ENCODE measurements around the gene VEGFB.

Gene VEGFB

DNA sequence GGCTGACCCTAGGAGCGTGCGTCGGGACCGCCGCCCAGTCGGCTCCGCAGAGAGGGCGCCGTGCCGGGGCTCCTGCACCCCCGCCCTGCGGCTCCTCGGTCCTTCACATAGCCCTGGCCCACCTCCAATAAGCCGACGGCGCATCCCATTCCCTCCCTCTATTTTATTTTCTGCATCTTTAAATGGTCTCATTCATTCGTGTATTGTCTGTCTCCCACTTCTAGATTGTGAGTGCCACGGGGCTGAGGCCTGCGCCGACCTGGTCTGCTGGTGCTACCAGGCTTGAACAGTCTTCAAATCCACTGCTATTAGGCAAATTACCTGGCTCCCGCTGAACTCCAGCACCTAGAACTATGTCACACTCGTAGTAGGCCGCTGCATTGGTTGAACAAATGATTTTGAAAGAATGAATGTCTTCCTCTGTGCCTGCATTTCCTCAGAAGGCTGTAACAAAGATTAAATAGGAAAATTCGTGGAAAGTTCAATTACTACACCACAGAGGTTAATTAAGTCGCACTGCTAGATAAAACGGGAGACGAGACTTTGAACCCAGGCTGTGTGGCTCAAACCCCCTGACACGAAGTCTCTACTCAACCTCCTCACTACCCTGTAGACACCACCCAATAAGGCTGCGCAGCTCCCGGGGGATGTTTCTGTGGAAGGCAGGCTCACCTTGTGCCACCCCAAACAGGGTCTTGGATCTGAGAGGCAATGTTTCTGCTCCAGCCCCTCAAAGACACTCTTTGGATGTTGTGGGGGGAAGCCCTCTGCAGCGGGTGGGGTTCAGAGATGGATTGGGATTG lies 13.5 kb downstream of the VEGFB start:
- DNase-seq (ENCODE audit: low spot score) = no peak

DNA sequence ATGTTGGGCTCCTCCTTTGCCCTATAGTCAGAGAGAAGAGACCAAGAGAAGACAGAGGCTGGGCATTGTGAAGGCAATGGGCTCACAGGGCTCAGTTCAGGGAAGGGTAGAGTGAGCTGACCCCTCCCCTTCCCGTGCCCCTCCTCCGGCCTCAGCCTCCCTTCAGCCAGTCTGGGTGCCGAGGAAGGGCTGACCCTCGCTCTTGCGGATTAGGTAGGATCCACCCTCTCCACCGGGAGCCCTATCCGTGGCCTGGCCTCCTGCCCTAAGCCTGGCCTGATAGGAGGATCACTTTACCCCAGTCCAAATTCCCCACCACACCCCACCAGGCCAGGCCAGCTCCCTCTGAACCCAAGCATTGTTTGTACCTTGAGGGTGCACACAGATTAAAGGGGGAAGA lies 14.2 kb downstream of the VEGFB start:
- DNase-seq (ENCODE audit: low spot score) = no peak

DNA sequence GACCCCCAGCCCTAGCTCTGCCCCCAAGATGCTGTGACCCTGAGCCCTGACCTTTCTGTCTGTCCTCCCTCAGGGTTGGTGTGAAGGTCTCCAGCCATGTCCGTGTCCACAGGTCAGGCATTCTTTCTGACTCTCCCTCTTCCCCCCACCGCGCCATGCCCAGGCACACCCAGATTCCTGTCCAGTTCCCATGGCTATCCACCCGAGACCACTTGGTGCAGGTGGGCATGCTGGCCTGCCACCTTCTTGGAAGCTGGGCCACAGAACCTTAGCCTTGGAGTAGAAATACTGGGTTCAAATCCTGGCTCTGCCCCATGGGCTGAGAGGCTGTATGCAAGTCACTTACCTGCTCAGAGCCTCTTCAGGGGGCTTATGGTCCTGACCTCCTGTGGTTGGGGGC lies 14.7 kb downstream of the VEGFB start:
- no peak for DNase-seq (ENCODE audit: low spot score)

DNA sequence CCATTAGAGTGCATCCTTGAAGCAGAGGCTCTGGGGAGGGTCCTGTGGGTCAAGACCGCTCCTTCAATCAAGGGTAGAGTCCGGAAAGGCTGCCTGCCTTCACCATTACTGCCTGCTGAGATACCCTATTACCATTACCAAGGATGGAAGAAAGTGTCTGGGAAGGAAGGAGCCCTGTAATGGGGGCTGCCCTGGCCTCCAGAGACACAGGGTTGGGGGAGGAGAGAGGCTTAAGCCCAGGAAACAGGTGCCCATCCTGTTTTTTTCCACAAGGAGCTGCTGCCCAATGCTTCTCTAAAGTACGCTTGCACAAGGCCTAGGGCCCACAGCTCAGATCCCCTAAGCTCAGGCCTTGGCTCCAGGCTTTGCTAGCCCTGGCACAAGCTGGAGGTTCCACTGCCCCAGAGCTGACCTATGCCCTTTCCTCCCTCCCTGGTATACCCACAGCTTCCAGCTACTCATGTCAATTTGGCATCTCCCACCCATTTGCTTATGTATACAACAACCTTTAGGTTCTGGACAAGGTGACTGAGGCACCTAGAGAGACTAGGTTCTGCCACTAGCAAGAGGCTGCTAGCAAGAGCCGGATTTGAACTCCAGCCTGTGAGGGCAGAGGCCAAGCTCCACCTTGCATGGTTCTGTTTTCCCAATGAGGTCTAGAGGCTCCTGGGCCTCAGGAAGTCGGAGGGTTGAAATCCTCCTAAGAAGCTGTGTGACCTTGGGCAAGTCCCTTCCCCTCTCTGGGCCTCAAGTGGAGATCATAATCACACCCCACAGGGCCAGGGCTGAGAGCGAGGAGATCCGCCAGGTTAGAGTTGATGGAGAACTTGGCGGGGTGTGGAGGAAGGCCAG lies 15.4 kb downstream of the VEGFB start:
- no peak for DNase-seq (ENCODE audit: low spot score)

DNA sequence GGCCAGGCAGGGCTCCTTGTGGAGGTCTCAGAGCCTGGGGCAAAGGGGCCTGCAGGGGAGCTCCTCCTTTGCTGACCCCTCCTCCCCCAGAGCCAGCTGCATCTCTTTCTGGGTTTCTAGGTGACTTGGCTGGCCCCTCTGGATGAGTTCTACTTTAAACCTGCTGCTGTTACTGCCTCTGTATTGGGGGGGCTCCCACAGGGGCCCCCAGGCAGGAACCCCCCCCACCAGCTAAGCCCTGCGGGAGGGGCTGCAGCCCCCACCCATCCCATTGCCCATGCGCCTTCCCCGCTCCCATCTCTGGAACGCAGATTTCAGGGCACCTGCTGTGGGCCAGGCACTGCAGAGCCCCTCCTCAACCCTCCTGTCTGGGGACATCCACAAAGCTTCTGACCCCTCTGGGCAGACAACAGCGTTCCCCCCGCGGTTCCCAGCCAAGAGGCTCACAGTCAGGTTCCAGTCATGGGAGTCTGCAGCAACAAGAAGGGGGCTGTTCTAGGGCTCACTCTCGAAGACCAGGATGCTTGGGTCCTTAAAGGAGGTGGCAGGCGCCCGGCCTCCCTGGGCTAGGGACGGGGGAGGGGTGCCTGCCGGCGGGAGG lies 16.1 kb downstream of the VEGFB start:
- DNase-seq (ENCODE audit: low spot score) = no peak

DNA sequence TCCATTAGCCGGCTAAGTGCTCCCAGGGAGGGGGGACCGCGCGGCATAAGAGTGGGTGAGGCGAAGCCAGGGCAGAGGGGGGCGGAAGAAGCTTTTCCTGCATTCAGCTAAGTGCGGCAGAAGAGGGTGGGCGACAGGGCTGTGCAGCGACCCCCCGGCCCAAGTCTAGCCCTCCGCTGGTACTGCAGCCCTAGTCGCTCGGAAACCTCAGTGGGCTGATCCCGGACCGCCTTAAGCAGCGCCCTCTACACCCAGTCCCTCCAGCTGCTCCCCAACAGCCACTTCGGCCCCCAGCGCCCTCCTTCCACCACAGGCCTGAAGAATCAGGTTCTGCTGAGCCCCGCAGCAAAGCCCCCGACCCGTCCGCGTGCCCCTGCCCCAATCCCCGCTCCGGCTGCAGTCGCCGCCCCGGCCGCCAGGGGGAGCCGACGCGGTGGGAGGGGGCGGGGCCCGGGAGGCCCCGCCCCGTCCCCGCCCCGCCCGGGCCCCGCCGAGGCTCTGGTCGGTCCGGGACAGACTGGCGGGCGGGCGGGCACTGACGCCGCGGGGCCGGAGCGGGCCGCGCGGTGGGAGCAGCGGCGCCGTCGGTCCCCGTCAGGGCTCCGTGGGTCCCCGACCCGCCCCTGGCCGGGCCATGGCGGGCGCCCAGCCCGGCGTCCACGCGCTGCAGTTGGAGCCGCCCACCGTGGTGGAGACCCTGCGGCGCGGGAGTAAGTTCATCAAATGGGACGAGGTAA lies 16.8 kb downstream of the VEGFB start, which contains the start of gene PLCB3:
Gene PLCB3 (plus strand): TSS at position 515 of the 737 bp plus-strand sequence. CDS start 120 bp downstream, at position 635.
- no peak for DNase-seq (ENCODE audit: low spot score)

DNA sequence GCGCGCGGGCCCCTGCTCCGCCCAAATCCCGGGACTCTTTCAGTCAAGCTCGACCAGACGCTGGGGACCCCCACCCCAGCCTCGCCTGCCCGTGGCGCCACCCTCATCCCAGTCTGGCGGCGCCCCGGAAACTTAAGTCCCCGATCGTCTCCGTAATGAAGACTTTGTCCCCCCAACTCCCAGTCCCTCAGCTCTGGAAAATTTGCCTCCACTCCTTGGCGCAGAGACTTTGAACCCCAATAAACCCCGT lies 17.3 kb downstream of the VEGFB start:
- no peak for DNase-seq (ENCODE audit: low spot score)

DNA sequence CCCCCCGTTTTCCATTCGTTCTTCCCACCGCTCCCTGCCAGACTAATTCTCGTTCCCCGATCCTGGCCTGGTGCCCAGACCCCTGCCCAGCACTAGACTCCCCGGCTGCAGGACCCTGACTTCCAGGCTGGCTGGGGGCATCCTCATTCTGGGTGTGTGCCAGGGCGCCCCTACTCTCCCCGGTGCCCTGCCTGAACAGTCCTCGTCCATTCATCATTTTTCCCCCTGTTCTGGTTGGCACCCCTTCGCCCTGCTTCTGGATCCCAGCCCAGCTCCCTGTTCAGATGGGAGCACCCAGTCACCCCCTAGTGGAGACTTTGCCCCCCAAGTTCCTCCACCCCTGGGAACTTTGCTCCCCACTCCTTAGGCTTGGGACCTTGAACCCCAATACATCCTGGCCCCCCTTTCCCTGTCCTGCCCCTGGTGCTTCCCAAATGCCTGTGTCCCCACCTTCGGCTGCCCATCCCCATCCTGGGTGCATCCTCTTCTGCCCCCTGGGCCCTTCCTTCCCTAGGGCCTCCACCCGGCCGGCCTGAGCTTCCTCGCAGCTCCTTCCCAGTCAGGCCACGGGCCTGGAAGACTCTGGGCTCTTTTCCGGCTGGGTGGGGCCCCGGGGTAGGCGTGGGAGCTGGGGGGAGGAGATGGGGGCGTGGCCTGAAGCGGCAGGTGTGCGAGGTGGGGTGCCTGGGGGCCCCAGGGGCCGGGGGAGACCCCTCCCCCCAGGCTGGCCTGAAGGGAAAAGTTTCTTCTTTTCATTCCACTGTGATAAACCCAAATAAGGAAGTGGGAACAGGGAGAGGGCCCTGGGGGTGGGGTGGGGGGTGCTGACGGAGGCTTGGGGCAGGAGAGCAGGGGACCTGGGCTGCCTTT lies 17.9 kb downstream of the VEGFB start:
- no peak for DNase-seq (ENCODE audit: low spot score)

DNA sequence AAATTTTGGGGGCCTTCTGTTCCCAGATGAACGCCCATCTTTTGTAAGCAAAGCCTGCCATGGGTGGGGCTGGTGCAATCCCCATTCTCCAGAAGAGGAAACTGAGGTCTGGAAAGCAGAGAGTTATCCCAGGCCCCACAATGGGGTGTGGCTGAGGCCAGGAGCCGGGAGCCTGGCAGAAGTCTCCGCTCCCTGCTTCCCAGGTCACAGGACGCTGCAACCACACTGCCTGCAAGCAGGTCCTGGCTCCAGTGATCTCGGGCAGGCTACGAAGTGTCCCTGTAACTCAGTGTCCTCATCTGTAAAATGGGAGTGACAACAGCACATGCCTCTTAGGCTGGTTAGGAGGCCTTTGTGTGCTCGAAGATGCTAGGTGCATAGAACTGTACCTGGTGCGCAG lies 18.7 kb downstream of the VEGFB start:
- no peak for DNase-seq (ENCODE audit: low spot score)

DNA sequence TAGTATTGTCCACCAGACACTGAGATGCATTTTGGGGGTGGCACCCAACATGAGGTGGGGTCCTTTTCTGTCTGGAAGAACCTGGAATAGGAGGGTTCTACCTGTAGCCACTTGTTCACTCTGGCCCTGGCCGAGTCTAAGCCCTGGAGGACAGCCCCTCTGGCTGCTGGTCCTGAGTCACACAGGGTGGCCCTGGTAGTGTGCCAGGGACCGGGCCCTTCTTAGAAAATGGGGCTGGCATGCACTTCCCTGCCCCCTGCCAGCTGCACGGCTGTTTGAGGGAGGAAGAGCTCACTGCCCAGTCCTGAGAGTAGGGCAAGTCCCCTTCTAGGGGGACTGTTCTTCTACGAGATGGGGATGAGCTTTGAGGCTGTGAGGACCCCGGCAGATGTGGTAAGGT lies 19.1 kb downstream of the VEGFB start:
- no peak for DNase-seq (ENCODE audit: low spot score)

DNA sequence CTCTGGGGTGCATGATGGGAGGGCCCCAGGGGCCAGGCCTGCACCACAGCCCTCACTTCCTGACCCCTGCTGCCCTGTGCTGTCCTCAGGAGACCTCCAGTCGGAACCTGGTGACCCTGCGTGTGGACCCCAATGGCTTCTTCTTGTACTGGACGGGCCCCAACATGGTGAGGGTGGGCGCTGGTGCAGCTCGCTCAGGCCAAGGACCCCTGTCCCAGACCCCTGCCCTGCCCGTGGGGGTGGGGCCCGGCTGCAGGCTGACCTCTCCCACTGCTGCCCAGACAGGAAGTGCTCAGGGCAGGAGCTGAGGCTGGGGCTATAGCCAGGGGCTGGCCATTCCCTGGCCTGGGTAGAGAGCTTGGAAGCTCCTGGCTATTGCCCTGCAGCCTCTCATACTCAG lies 19.9 kb downstream of the VEGFB start:
- DNase-seq (ENCODE audit: low spot score) = no peak

DNA sequence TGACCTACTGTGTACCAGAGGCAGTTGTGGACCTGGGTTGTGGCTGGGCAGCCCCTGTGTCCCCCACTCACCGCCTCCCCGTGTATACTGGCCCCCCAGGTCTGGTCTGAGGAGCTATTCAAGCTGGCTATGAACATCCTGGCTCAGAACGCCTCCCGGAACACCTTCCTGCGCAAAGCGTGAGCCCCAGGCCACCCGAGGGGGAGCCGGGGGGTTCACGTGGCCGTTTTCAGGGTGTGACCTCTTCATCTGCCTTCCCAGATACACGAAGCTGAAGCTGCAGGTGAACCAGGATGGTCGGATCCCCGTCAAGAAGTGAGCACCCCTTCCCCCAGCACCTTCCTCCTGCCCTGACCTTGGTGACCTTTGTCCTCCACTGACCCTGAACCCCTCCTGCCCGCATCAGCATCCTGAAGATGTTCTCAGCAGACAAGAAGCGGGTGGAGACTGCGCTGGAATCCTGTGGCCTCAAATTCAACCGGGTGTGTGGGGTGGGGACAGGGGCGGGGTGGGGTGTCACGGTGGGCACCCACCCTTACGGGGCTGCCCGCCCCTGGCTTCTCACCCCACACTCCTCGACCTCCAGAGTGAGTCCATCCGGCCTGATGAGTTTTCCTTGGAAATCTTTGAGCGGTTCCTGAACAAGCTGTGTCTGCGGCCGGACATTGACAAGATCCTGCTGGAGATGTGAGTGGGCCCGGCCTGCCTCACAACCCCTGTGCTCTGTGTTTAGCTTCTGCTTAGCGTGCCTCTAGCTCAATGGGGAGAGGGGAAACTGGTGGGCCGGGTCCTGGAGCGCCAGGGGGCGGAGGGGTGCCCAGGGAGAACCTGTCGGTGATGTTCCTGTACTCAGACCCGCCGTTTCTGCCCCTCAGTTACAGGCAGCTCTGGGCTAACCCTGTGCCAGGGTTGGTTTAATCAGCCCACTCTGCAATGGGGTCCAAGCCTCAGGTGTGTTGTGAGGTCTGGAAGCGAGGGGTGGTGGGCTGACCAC lies 21.0 kb downstream of the VEGFB start:
- no peak for DNase-seq (ENCODE audit: low spot score)

DNA sequence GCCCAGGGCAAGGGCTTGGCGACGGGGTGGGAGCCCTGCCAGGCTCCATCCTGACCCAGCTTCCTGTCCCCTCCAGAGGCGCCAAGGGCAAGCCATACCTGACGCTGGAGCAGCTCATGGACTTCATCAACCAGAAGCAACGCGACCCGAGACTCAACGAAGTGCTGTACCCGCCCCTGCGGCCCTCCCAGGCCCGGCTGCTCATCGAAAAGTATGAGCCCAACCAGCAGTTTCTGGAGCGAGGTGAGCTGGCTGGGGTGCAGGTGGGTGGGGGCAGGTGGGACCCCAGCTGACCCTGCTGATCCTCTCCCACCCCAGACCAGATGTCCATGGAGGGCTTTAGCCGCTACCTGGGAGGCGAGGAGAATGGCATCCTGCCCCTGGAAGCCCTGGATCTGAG lies 21.9 kb downstream of the VEGFB start:
- no peak for DNase-seq (ENCODE audit: low spot score)

DNA sequence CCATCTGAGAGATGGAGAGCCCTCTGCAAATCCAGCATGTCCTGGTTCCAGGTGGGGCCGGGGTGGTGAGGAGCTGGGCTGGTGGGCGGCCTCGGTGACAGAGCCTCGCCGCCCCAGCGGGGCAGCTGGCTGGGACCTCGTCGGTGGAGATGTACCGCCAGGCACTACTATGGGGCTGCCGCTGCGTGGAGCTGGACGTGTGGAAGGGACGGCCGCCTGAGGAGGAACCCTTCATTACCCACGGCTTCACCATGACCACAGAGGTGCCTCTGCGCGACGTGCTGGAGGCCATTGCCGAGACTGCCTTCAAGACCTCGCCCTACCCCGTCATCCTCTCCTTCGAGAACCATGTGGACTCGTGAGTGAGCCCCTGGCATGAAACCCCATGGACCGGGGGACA lies 24.0 kb downstream of the VEGFB start:
- DNase-seq (ENCODE audit: low spot score) = no peak

DNA sequence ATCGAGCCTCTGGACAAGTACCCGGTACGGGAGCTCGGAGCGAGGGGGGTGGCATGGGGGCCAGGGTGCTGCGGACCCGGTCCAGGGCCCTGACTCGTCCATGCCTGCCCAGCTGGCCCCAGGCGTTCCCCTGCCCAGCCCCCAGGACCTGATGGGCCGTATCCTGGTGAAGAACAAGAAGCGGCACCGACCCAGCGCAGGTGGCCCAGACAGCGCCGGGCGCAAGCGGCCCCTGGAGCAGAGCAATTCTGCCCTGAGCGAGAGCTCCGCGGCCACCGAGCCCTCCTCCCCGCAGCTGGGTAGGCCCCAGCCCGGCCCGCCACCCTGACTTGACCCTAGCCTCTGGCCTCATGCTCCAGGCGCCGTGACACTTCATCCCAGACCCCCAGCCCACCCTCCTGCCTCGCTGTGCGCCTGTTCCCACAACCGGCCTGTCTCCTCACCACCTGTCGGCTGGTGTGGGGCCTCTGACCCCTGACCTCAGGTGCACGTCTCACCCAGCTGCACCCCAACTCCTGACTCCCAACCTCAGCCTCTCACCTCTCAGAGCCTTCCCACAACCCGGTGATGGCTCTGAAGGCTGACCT lies 24.7 kb downstream of the VEGFB start:
- no peak for DNase-seq (ENCODE audit: low spot score)

DNA sequence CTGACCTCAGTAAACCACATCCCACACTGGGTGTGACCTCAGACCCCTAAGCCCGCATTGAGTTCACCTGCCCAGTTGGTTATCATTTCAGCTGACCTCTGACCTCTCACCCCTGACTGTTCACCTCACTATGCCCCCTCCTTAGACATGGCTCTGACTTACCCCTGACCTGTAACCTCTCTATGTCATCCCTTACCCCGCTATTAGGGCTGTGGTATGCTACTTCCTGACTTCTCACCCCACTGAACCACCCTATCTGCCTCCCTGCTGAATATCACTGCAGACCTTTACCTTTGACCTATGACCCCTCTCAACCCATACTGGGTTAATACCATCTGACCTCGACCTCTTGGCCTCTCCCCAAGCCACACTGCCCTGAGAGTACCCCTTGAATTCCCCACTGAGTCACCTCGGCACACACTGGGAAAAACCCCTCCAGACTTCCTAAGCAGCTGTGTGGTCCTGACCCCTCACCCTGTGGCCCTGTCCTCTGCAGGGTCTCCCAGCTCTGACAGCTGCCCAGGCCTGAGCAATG lies 25.2 kb downstream of the VEGFB start:
- DNase-seq (ENCODE audit: low spot score) = no peak

DNA sequence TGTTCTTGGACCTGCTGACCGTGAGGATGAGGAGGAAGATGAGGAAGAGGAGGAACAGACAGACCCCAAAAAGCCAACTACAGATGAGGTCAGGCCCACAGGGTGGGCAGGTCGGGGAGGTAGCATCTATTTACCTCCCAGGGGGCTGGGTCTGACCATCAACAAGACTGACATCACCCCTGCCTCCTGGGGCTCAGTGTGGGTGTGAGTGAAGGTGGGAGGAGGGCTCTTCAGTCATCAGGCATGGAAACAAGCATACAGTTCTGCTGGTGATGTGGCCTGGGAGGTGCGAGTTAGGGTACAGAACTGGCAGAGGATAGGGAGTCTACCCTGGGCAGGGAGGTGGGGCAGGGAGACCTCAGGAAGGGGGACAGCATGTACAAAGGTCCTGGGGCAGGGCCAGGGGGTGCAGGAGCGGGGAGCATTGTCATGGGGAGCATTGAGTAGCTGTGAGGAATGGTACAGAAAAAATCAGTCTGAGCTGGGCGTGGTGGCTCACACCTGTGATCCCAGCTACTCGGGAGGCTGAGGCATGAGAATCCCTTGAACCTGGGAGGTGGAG lies 25.8 kb downstream of the VEGFB start:
- no peak for DNase-seq (ENCODE audit: low spot score)

DNA sequence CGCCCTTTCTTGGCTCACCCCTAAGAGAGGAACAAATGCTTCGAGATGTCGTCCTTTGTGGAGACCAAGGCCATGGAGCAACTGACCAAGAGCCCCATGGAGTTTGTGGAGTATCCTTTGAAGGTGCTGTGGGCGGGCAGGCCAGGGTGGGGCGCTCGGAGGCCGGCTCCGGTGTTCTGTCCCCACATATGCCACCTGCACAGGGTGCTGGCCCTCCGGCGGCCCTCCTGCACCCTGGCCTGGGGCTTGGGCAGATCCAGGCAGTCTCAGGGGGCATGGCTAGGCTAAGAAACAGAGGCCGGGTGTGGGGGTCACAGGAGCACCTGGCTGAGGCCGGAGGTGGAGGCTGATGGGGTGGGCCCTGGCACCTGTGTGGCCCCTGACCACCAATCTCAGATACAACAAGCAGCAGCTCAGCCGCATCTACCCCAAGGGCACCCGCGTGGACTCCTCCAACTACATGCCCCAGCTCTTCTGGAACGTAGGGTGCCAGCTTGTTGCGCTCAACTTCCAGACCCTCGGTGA lies 27.2 kb downstream of the VEGFB start:
- no peak for DNase-seq (ENCODE audit: low spot score)
